H1 (cell line): ENCODE data around the gene XRN2. TPM values are rescaled to one million over a fixed set of nuclear protein-coding genes. Genes with fewer than 3 reads are reported as not detected.

Source experiments
- CHD7 ChIP-seq: fragments of 300-600 bp; sonication (generic); IDR thresholded peaks from 2 replicates; pipeline ENCODE4 v1.7.1; 2012; ENCODE audit warnings: low read length, moderate library complexity, mild to moderate bottlenecking, inconsistent platforms; ENCODE audit not compliant: insufficient replicate concordance
- polyA plus RNA-seq, 7 experiments: library from polyadenylated mRNA; depleted of rRNA in 3 of 7; stranded (reverse) in 5 of 7; unstranded in 2 of 7; fragments of >200 nt in 5 of 7; fragments of 200-250 nt in 2 of 7; gene quantifications; 1 replicate in 5 of 7; 2 replicates in 1 of 7; 4 replicates in 1 of 7; pipeline versions ENCODE4 v1.2.1 to v1.2.3, GENCODE V29; 2011 to 2013; ENCODE audit warnings: missing spikeins in 2 of 7, mixed read lengths in 2 of 7
- total RNA-seq: library from RNA; stranded (reverse); fragmentation: NEBNext Ultra II Directional; extraction: Animal tissue kit (Norgen Biotek cat#: 25700); gene quantifications from 2 replicates; pipeline ENCODE4 v1.2.1, GENCODE V29; 2021

Gene XRN2
- total and polyA plus RNA-seq, 2 of the 8 experiments (the other 6 are each of a cell fraction or from before 2014, with no cell fraction given) = 60.3 to 139 TPM

DNA sequence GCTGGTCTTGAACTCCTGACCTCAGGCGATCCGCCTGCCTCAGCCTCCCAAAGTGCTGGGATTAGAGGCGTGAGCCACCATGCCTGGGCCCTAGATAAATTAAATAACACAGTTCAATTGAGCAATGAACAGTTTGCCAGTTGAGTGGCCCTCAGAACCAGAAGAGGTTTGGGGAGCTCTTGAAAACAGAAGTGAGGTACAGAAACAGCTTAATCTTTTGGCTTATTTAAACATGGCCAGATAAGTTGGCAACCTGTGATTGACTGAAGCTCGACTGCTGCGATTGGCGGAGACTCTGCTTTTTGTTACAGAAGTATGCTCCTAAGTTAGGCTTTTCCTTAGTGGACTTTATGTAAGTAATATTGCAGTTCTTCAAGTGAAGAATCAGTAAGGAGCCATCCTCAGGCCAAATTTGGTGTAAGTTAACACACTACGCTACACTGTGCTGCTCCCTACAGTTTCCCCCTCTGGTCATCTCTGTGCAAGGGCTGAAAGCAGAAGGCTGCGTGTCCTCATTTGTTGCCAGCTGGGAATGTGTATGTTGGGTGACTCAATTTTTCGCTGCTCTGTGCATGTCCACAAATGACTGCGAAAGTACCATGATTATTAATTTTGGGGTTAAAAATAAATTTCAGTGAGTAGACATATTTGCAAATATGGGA is 9.8 kb downstream of the XRN2 start (continued):
- TF ChIP-seq CHD7 = no peak
